HEK293 (cell line): ENCODE measurements around the gene CTDSP2.

Experiments used
- CTCF ChIA-PET: fragments of 350-600 bp; formaldehyde crosslinking; extraction: SDS; loops from one replicate; lab custom pipeline; 2021; ENCODE audit warnings: antibody characterized with exemption; lab: Yijun Ruan, JAX
- POLR2A ChIA-PET: fragments of 300-600 bp; formaldehyde crosslinking; extraction: SDS; loops from one replicate; lab custom pipeline; 2020; ENCODE audit warnings: antibody characterized with exemption, inconsistent platforms; lab: Yijun Ruan, JAX
- H3K27ac ChIP-seq: fragments of 200-500 bp; sonication (Bioruptor generic); 2 replicates; pipeline ENCODE4 v1.5.1; 2014; ENCODE audit warnings: low read depth, low read length, control low read depth, inconsistent platforms; ENCODE audit errors: extremely low read depth
- H3K36me3 ChIP-seq, 2 experiments: fragments of 200-500 bp in 1 of 2; sonication (Bioruptor generic) in 1 of 2; 1 replicate in 1 of 2; 2 replicates in 1 of 2; pipeline ENCODE4 v1.5.1; 2014 to 2017; ENCODE audit warnings: inconsistent platforms in 2 of 2, low read length in 2 of 2; ENCODE audit not compliant: control insufficient read depth in 2 of 2, insufficient read depth in 1 of 2
- H3K4me1 ChIP-seq: fragments of 200-500 bp; sonication (Bioruptor generic); 2 replicates; pipeline ENCODE4 v1.5.1; 2014; ENCODE audit warnings: mild to moderate bottlenecking, low read length, inconsistent platforms; ENCODE audit not compliant: control insufficient read depth, insufficient read depth
- H3K4me3 ChIP-seq: 2 replicates; pipeline ENCODE4 v1.5.1; 2011; ENCODE audit warnings: low read depth, mild to moderate bottlenecking, control low read depth, low read length, moderate library complexity
- H3K9me3 ChIP-seq: fragments of 200-500 bp; sonication (Bioruptor generic); 2 replicates; pipeline ENCODE4 v1.5.1; 2014; ENCODE audit warnings: low read depth, low read length, inconsistent platforms; ENCODE audit not compliant: control insufficient read depth, insufficient read depth
- HIC1 ChIP-seq: fragments of 450-650 bp; formaldehyde crosslinking; IDR thresholded peaks from 2 replicates; pipeline ENCODE4 v1.5.1; 2016; ENCODE audit warnings: missing biosample characterization, missing genetic modification characterization
- OVOL3 ChIP-seq: fragments of 450-650 bp; formaldehyde crosslinking; IDR thresholded peaks from 2 replicates; pipeline ENCODE4 v1.5.1; 2016; ENCODE audit warnings: missing biosample characterization, missing genetic modification characterization
- SCRT2 ChIP-seq: fragments of 450-650 bp; formaldehyde crosslinking; IDR thresholded peaks from 2 replicates; pipeline ENCODE4 v1.5.1; 2016; ENCODE audit warnings: missing biosample characterization, missing genetic modification characterization
- ZFHX2 ChIP-seq: fragments of 450-650 bp; formaldehyde crosslinking; conservative IDR thresholded peaks from 2 replicates; pipeline ENCODE4 v1.5.1; 2016; ENCODE audit warnings: missing biosample characterization, missing genetic modification characterization
- ZIC2 ChIP-seq: fragments of 450-650 bp; formaldehyde crosslinking; IDR thresholded peaks from 2 replicates; pipeline ENCODE4 v1.5.1; 2016; ENCODE audit warnings: missing biosample characterization, missing genetic modification characterization
- ZNF140 ChIP-seq: fragments of 450-650 bp; formaldehyde crosslinking; IDR thresholded peaks from 2 replicates; pipeline ENCODE4 v1.5.1; 2016; ENCODE audit warnings: missing biosample characterization, missing genetic modification characterization
- ZNF16 ChIP-seq: fragments of 450-650 bp; formaldehyde crosslinking; IDR thresholded peaks from 2 replicates; pipeline ENCODE4 v1.5.1; 2016; ENCODE audit warnings: low read depth, missing biosample characterization, missing genetic modification characterization
- ZNF174 ChIP-seq: fragments of 450-650 bp; formaldehyde crosslinking; IDR thresholded peaks from 2 replicates; pipeline ENCODE4 v1.5.0; 2017; ENCODE audit warnings: missing biosample characterization, mild to moderate bottlenecking, missing genetic modification characterization
- ZNF362 ChIP-seq: fragments of 450-650 bp; formaldehyde crosslinking; IDR thresholded peaks from 2 replicates; pipeline ENCODE4 v1.5.1; 2016; ENCODE audit warnings: missing biosample characterization, missing genetic modification characterization
- ZNF394 ChIP-seq: fragments of 450-650 bp; formaldehyde crosslinking; IDR thresholded peaks from 2 replicates; pipeline ENCODE4 v1.5.1; 2016; ENCODE audit warnings: missing biosample characterization, missing genetic modification characterization, mild to moderate bottlenecking, moderate library complexity, borderline replicate concordance
- ZNF48 ChIP-seq: fragments of 450-650 bp; formaldehyde crosslinking; IDR thresholded peaks from 2 replicates; pipeline ENCODE4 v1.5.1; 2016; ENCODE audit warnings: missing biosample characterization, missing genetic modification characterization
- ZNF514 ChIP-seq: fragments of 450-650 bp; formaldehyde crosslinking; IDR thresholded peaks from 2 replicates; pipeline ENCODE4 v1.5.1; 2016; ENCODE audit warnings: missing biosample characterization, missing genetic modification characterization
- ZNF654 ChIP-seq: fragments of 450-650 bp; formaldehyde crosslinking; IDR thresholded peaks from 2 replicates; pipeline ENCODE4 v1.5.1; 2016; ENCODE audit warnings: low read depth, missing biosample characterization, missing genetic modification characterization
- ZNF76 ChIP-seq: fragments of 450-650 bp; formaldehyde crosslinking; IDR thresholded peaks from 2 replicates; pipeline ENCODE4; 2016; ENCODE audit warnings: low read depth, missing biosample characterization, missing genetic modification characterization, borderline replicate concordance
- ZNF792 ChIP-seq: fragments of 450-650 bp; formaldehyde crosslinking; IDR thresholded peaks from 2 replicates; pipeline ENCODE4 v1.5.1; 2016; ENCODE audit warnings: missing biosample characterization, missing genetic modification characterization
- ZNF830 ChIP-seq: fragments of 450-650 bp; IDR thresholded peaks from 2 replicates; pipeline ENCODE4 v1.5.0; 2018; ENCODE audit warnings: missing biosample characterization, missing genetic modification characterization, low read depth, mild to moderate bottlenecking, moderate library complexity
- TF ChIP-seq, protein P1 (sequence below): fragments of 450-650 bp; formaldehyde crosslinking; IDR thresholded peaks from 2 replicates; pipeline ENCODE4; 2016; ENCODE audit warnings: missing biosample characterization, missing genetic modification characterization
- TF ChIP-seq, protein P2 (sequence below): fragments of 450-650 bp; formaldehyde crosslinking; IDR thresholded peaks from 2 replicates; pipeline ENCODE4 v1.5.1; 2016; ENCODE audit warnings: missing biosample characterization, missing genetic modification characterization

Gene CTDSP2

GRCh38 chr12:57823131-57823907 lies 23.2 kb downstream of the CTDSP2 start:
- ChIA-PET POLR2A (interaction anchor here (0.6 kb wide), 1 partner anchor 108 kb away, joined by 10 read pairs; no protein-coding TSS in a partner anchor), CTCF (interaction anchor here (0.6 to 1.9 kb wide), 2 partner anchors 82 to 104 kb away, joined by 3 to 4 read pairs; no protein-coding TSS in a partner anchor)
- Histone ChIP-seq H3K4me1 (no peaks in the 10 kb centered on the region), H3K4me3 (no peak overlapping the region), H3K27ac (no peak overlapping the region), H3K9me3 (no peaks in the 10 kb centered on the region), H3K36me3 (peaks cover 20 to 84% of the 10 kb centered on the region in 2 experiments; a peak in 2 of 3 replicates)
- TF ChIP-seq SCRT2 (tag by site-specific recombination) (0 out of 2 replicates have a peak, but pooled peaks have one; percentile 43), ZIC2 (tag by site-specific recombination) (peak; percentile 29), ZNF48 (tag by site-specific recombination) (no peak)

DNA sequence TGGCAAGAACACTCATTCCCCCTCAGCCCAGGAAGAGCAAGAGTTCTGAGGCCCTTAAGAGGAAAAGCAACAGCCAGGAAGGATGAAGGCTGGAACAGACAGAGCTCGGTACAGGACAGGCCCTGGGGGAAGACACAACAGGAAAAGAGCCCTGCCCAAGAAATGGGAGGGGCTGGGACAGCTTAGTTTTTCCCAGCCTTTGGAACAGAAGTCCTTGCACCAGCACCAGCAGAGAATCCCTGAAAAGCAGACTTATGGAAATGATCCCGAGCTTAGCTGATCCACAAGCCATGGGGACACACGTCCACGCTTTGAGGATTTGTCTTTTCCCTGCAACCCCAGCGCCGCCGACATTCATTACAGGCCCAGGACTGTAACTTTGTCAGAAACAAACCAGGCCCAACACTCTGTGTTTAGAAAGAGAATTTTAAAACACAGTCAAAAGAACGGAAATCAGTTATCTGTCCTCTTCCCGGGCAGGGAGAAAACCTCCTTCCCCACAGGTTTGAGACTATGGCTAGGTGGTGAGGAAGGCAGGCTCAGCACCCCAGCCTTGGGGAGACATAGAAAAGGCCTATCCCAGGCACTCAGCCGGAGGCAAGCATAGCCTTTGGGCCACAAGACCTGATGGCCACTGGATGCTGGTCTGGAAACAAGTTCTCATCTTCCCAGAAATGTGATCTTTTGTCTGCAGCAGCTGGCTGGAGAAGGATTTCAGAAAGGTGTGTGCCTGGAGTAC lies 24.0 kb downstream of the CTDSP2 start:
- Histone ChIP-seq H3K4me3 (no peak overlapping the region), H3K4me1 (no peaks in the 10 kb centered on the region), H3K27ac (no peak overlapping the region)
- no peak for TF ChIP-seq ZNF16 (tag by site-specific recombination)
- no peak for TF ChIP-seq ZNF174 (tag by site-specific recombination)
- no peak for TF ChIP-seq ZNF514
- TF ChIP-seq ZNF140 (tag by site-specific recombination) = no peak
- TF ChIP-seq ZNF830 = no peak
- TF ChIP-seq, all 188 proteins: peak for 0
- Histone ChIP-seq H3K9me3 (no peaks in the 10 kb centered on the region), H3K36me3 (peaks cover 15 to 77% of the 10 kb centered on the region in 2 experiments; a peak in 2 of 3 replicates)
- ChIA-PET POLR2A (interaction anchor here (0.6 kb wide), 1 partner anchor 109 kb away, joined by 10 read pairs; no protein-coding TSS in a partner anchor), CTCF (interaction anchor here (0.6 to 1.9 kb wide), 2 partner anchors 83 to 103 kb away, joined by 3 to 4 read pairs; no protein-coding TSS in a partner anchor)

- no peaks in the 10 kb centered on the region for H3K9me3 ChIP-seq
- ChIA-PET CTCF (interaction anchor here (0.6 to 1.9 kb wide), 3 partner anchors 11 to 84 kb away, joined by 4 to 7 read pairs (median 4); no protein-coding TSS in a partner anchor), POLR2A (no interaction called here)
- H3K36me3 ChIP-seq = peaks cover 15 to 67% of the 10 kb centered on the region in 2 experiments; a peak in 2 of 3 replicates
- no peak overlapping the region for H3K27ac ChIP-seq
- no peaks in the 10 kb centered on the region for H3K4me1 ChIP-seq
- H3K4me3 ChIP-seq = no peak overlapping the region
- TF ChIP-seq ZNF362 (tag by site-specific recombination) (no peak), HIC1 (tag by site-specific recombination) (no peak), ZFHX2 (no peak), ZNF654 (tag by site-specific recombination) (no peak), ZNF792 (no peak), OVOL3 (no peak), ZNF76 (no peak), ZNF394 (no peak)
- TF ChIP-seq, protein P1, sequence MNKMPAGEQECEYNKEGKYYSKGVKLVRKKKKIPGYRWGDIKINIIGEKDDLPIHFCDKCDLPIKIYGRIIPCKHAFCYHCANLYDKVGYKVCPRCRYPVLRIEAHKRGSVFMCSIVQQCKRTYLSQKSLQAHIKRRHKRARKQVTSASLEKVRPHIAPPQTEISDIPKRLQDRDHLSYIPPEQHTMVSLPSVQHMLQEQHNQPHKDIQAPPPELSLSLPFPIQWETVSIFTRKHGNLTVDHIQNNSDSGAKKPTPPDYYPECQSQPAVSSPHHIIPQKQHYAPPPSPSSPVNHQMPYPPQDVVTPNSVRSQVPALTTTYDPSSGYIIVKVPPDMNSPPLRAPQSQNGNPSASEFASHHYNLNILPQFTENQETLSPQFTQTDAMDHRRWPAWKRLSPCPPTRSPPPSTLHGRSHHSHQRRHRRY = no peak
- TF ChIP-seq, protein P2, sequence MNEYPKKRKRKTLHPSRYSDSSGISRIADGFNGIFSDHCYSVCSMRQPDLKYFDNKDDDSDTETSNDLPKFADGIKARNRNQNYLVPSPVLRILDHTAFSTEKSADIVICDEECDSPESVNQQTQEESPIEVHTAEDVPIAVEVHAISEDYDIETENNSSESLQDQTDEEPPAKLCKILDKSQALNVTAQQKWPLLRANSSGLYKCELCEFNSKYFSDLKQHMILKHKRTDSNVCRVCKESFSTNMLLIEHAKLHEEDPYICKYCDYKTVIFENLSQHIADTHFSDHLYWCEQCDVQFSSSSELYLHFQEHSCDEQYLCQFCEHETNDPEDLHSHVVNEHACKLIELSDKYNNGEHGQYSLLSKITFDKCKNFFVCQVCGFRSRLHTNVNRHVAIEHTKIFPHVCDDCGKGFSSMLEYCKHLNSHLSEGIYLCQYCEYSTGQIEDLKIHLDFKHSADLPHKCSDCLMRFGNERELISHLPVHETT (tag by site-specific recombination) = no peak
Observed at GRCh38 chr12:57821474-57822214, 24.9 kb downstream of the CTDSP2 start.
